H1 (cell line): ENCODE data around the gene SPAM1. TPM values are rescaled to one million over a fixed set of nuclear protein-coding genes. Genes with fewer than 3 reads are reported as not detected.

Experiments
- CTCF ChIA-PET: fragments of 300-600 bp; sonication (Branson Sonifier 250); formaldehyde crosslinking; loops from one replicate; lab custom pipeline; 2021; ENCODE audit not compliant: partially characterized antibody; lab: Charles Lee
- POLR2A ChIA-PET: fragments of 300-600 bp; sonication (Branson Sonifier 250); formaldehyde crosslinking; loops from one replicate; lab custom pipeline; 2021; ENCODE audit warnings: inconsistent platforms; ENCODE audit not compliant: partially characterized antibody; lab: Charles Lee
- DNase-seq, 2 experiments: peaks; one replicate each; pipeline versions ENCODE4 v3.0.0 to v3.0.0-alpha.2; 2010 to 2022; ENCODE audit warnings: low spot score in 2 of 2, low read depth in 1 of 2, mixed read lengths in 1 of 2
- FAIRE-seq: peaks from 2 replicates; lab custom pipeline; 2011; peaks lifted over from hg19 to GRCh38; lab: Jason Lieb, UNC
- H2AFZ ChIP-seq: 2 replicates; pipeline ENCODE4 v1.8.1; 2012; ENCODE audit warnings: low read length, inconsistent platforms
- H2AK5ac ChIP-seq: 2 replicates; pipeline ENCODE4 v1.6.1; 2013; ENCODE audit warnings: low read depth, low read length
- H2BK120ac ChIP-seq: replicated peaks from 2 replicates; pipeline ENCODE3; 2013; ENCODE audit warnings: low read depth, low read length, inconsistent platforms
- H2BK12ac ChIP-seq: 2 replicates; pipeline ENCODE4 v1.6.1; 2013; ENCODE audit warnings: low read depth, low read length
- H2BK15ac ChIP-seq: 2 replicates; pipeline ENCODE4 v1.6.1; 2013; ENCODE audit warnings: low read length
- H2BK20ac ChIP-seq: 2 replicates; pipeline ENCODE4 v1.6.1; 2013; ENCODE audit warnings: low read length
- H2BK5ac ChIP-seq: 2 replicates; pipeline ENCODE4 v1.6.1; 2013; ENCODE audit warnings: low read depth, low read length
- H3K14ac ChIP-seq: 2 replicates; pipeline ENCODE4 v1.6.1; 2013; ENCODE audit warnings: inconsistent platforms; ENCODE audit not compliant: insufficient read length
- H3K18ac ChIP-seq: 2 replicates; pipeline ENCODE4 v1.6.1; 2013; ENCODE audit warnings: low read length; ENCODE audit errors: extremely low read depth
- H3K23ac ChIP-seq: 2 replicates; pipeline ENCODE4 v1.6.1; 2013; ENCODE audit warnings: inconsistent platforms; ENCODE audit not compliant: insufficient read length
- H3K23me2 ChIP-seq: 2 replicates; pipeline ENCODE4 v1.6.1; 2013; ENCODE audit warnings: low read depth, low read length
- H3K27ac ChIP-seq: 2 replicates; pipeline ENCODE4 v1.6.1; 2011; ENCODE audit warnings: low read depth, low read length, inconsistent platforms
- H3K27me3 ChIP-seq, 4 experiments: replicated peaks in 1 of 4; 1 replicate in 1 of 4; 2 replicates in 3 of 4; pipeline versions ENCODE4 v1.6.1 to v1.8.1; 2011 to 2013; ENCODE audit warnings: low read length in 3 of 4, mild to moderate bottlenecking in 3 of 4, inconsistent platforms in 2 of 4, mixed read lengths in 2 of 4, moderate library complexity in 1 of 4; ENCODE audit not compliant: control insufficient read depth in 3 of 4, insufficient read depth in 3 of 4; ENCODE audit errors: extremely low read depth in 1 of 4
- H3K36me3 ChIP-seq, 4 experiments: 2 replicates each; pipeline versions ENCODE4 v1.6.1 to v1.8.1; 2011 to 2013; ENCODE audit warnings: mild to moderate bottlenecking in 4 of 4, low read length in 3 of 4, moderate library complexity in 2 of 4, control low read depth in 1 of 4, inconsistent platforms in 1 of 4; ENCODE audit not compliant: insufficient read depth in 4 of 4, control insufficient read depth in 2 of 4
- H3K4ac ChIP-seq: replicated peaks from 2 replicates; pipeline ENCODE3; 2013; ENCODE audit warnings: low read length, low read depth, mixed read lengths, inconsistent platforms; ENCODE audit not compliant: insufficient read length
- H3K4me1 ChIP-seq, 4 experiments: replicated peaks in 1 of 4; 1 replicate in 1 of 4; 2 replicates in 3 of 4; pipeline versions ENCODE4 v1.6.1 to v1.8.1; 2011 to 2013; ENCODE audit warnings: low read length in 3 of 4, inconsistent platforms in 2 of 4, mixed read lengths in 1 of 4; ENCODE audit not compliant: insufficient read depth in 4 of 4, control insufficient read depth in 3 of 4
- H3K4me2 ChIP-seq, 2 experiments: 2 replicates each; pipeline versions ENCODE4 v1.6.1 to v1.8.1; 2011 to 2013; ENCODE audit warnings: low read depth in 2 of 2, low read length in 2 of 2, control low read depth in 1 of 2, inconsistent platforms in 1 of 2, mild to moderate bottlenecking in 1 of 2; ENCODE audit not compliant: insufficient read depth in 1 of 2
- H3K4me3 ChIP-seq, 4 experiments: fragments of 200-600, 300-600 bp in 1 of 4; sonication (generic), shearing (Covaris generic), sonication (Bioruptor Twin) in 1 of 4; 2 replicates each; pipeline versions ENCODE4 v1.5.1 to v1.8.1; 2011 to 2016; ENCODE audit warnings: low read length in 4 of 4, low read depth in 3 of 4, control low read depth in 2 of 4, inconsistent platforms in 2 of 4, mild to moderate bottlenecking in 2 of 4, mixed read lengths in 1 of 4, moderate library complexity in 1 of 4; ENCODE audit not compliant: insufficient read depth in 2 of 4; ENCODE audit errors: extremely low read depth in 1 of 4
- H3K56ac ChIP-seq: replicated peaks from 2 replicates; pipeline ENCODE3; 2013; ENCODE audit warnings: low read depth, mild to moderate bottlenecking, mixed read lengths, low read length, inconsistent platforms; ENCODE audit not compliant: insufficient read length
- H3K79me1 ChIP-seq: 2 replicates; pipeline ENCODE4 v1.6.1; 2013; ENCODE audit warnings: low read depth, low read length, control low read depth
- H3K79me2 ChIP-seq, 2 experiments: 2 replicates each; pipeline versions ENCODE4 v1.6.1 to v1.8.1; 2012 to 2013; ENCODE audit warnings: low read length in 2 of 2, mild to moderate bottlenecking in 2 of 2, inconsistent platforms in 1 of 2; ENCODE audit not compliant: insufficient read depth in 2 of 2, control insufficient read depth in 1 of 2
- H3K9ac ChIP-seq, 4 experiments: replicated peaks in 1 of 4; 1 replicate in 1 of 4; 2 replicates in 3 of 4; pipeline versions ENCODE4 v1.6.1 to v1.8.1; 2011 to 2013; ENCODE audit warnings: low read depth in 3 of 4, low read length in 3 of 4, control low read depth in 2 of 4, mild to moderate bottlenecking in 2 of 4, moderate library complexity in 2 of 4, inconsistent platforms in 1 of 4; ENCODE audit errors: extremely low read depth in 1 of 4
- H3K9me3 ChIP-seq, 2 experiments: 2 replicates each; pipeline versions ENCODE4 v1.6.1 to v1.8.1; 2012 to 2013; ENCODE audit warnings: mild to moderate bottlenecking in 2 of 2, moderate library complexity in 2 of 2, control low read depth in 1 of 2, inconsistent platforms in 1 of 2, low read depth in 1 of 2, low read length in 1 of 2, mixed read lengths in 1 of 2; ENCODE audit not compliant: insufficient read depth in 2 of 2
- H4K20me1 ChIP-seq, 2 experiments: replicated peaks in 1 of 2; 2 replicates each; pipeline versions ENCODE3 to v1.8.1; 2011 to 2013; ENCODE audit warnings: inconsistent platforms in 2 of 2, low read length in 2 of 2, mild to moderate bottlenecking in 1 of 2; ENCODE audit not compliant: insufficient read depth in 2 of 2, control insufficient read depth in 1 of 2
- H4K5ac ChIP-seq: 2 replicates; pipeline ENCODE4 v1.6.1; 2013; ENCODE audit warnings: low read length, low read depth, mixed read lengths, inconsistent platforms; ENCODE audit not compliant: insufficient read length
- H4K8ac ChIP-seq: 2 replicates; pipeline ENCODE4 v1.8.0; 2013; ENCODE audit warnings: mild to moderate bottlenecking, moderate library complexity, low read length, inconsistent platforms; ENCODE audit not compliant: insufficient read depth; ENCODE audit errors: extremely low read depth
- H4K91ac ChIP-seq: replicated peaks from 2 replicates; pipeline ENCODE3; 2013; ENCODE audit warnings: low read length, mixed read lengths, inconsistent platforms; ENCODE audit not compliant: insufficient read length
- CBX8 ChIP-seq: fragments of 300-800, 300-1000 bp; sonication (generic); IDR thresholded peaks from 2 replicates; pipeline ENCODE4 v1.7.1; 2016; ENCODE audit warnings: low read depth, low read length, borderline replicate concordance
- SP1 ChIP-seq: IDR thresholded peaks from 2 replicates; pipeline ENCODE4 v1.6.1; 2011; ENCODE audit warnings: low read depth, low read length
- WGBS, 2 experiments: shearing (Covaris generic) in 1 of 2; methylation state at CpG; one replicate each; pipeline versions ENCODE4 v1.1.6 to v1.1.7; 2013 to 2015; ENCODE audit warnings: low lambda C conversion rate in 2 of 2, mixed read lengths in 2 of 2, inconsistent platforms in 1 of 2, low coverage in 1 of 2, missing lambda C conversion rate in 1 of 2; ENCODE audit not compliant: insufficient replicate concordance in 2 of 2, insufficient coverage in 1 of 2, insufficient read length in 1 of 2; ENCODE audit errors: extremely low coverage in 1 of 2, missing lambda C conversion rate in 1 of 2; 5-methylcytosine and 5-hydroxymethylcytosine counted together
- polyA plus RNA-seq, 7 experiments: library from polyadenylated mRNA; depleted of rRNA in 3 of 7; stranded (reverse) in 5 of 7; unstranded in 2 of 7; fragments of >200 nt in 5 of 7; fragments of 200-250 nt in 2 of 7; gene quantifications; 1 replicate in 5 of 7; 2 replicates in 1 of 7; 4 replicates in 1 of 7; pipeline versions ENCODE4 v1.2.1 to v1.2.3, GENCODE V29; 2011 to 2013; ENCODE audit warnings: missing spikeins in 2 of 7, mixed read lengths in 2 of 7
- total RNA-seq: library from RNA; stranded (reverse); fragmentation: NEBNext Ultra II Directional; extraction: Animal tissue kit (Norgen Biotek cat#: 25700); gene quantifications from 2 replicates; pipeline ENCODE4 v1.2.1, GENCODE V29; 2021

Gene SPAM1
- total and polyA plus RNA-seq, 2 of the 8 experiments (the other 6 are each of a cell fraction or from before 2014, with no cell fraction given): not detected

GRCh38 chr7:123901101-123901500 is 23.9 kb upstream of the SPAM1 start:
- Histone ChIP-seq H4K5ac (no peak overlapping the region), H2AFZ (no peak overlapping the region), H3K4me2 (no peak overlapping the region), H3K4me1 (no peaks in the 10 kb centered on the region), H2BK20ac (no peak overlapping the region), H3K23me2 (no peaks in the 10 kb centered on the region), H4K20me1 (no peaks in the 10 kb centered on the region), H3K27ac (no peak overlapping the region), H3K56ac (no peak overlapping the region), H2BK12ac (no peak overlapping the region), H3K36me3 (peaks cover 0 to 4% (median 2%) of the 10 kb centered on the region in 4 experiments; a peak in 4 of 8 replicates), H3K9ac (no peak overlapping the region), H3K4me3 (no peak overlapping the region), H2BK15ac (no peak overlapping the region), H3K9me3 (peaks cover 23 to 28% of the 10 kb centered on the region in 2 experiments), H2AK5ac (no peak overlapping the region), H4K8ac (no peak overlapping the region), H3K27me3 (no peaks in the 10 kb centered on the region), H3K23ac (no peak overlapping the region), H2BK120ac (no peak overlapping the region), H4K91ac (no peak overlapping the region), H3K4ac (no peak overlapping the region), H3K14ac (no peak overlapping the region), H3K79me2 (no peaks in the 10 kb centered on the region), H2BK5ac (no peak overlapping the region), H3K18ac (no peak overlapping the region), H3K79me1 (no peaks in the 10 kb centered on the region)
- POLR2A ChIA-PET: no interaction called here
- FAIRE-seq (no peak), DNase-seq (no peak)
- 88% methylated on average over 1 of the region's 1 CpG; no CpG with 5 or more reads in 1 of the 2 experiments for WGBS, 2 experiments
- CTCF ChIA-PET: no interaction called here
- TF ChIP-seq CBX8 (no peak), SP1 (no peak)
